Measurements from ENCODE around the gene PDS5A. TPM values are rescaled to one million over a fixed set of nuclear protein-coding genes. Genes with fewer than 3 reads are reported as not detected.
A peak's percentile ranks its signal among the peaks of the same experiment; 100 is the strongest.
"Not testable (repeated sequence)": the region's sequence is repeated elsewhere in the genome, so short reads cannot be mapped to it uniquely, and the experiment has no call there.

The PDS5A gene
- total and polyA plus RNA-seq, 11 donors: 10.9 to 41.6 (median 30.3) TPM

DNA sequence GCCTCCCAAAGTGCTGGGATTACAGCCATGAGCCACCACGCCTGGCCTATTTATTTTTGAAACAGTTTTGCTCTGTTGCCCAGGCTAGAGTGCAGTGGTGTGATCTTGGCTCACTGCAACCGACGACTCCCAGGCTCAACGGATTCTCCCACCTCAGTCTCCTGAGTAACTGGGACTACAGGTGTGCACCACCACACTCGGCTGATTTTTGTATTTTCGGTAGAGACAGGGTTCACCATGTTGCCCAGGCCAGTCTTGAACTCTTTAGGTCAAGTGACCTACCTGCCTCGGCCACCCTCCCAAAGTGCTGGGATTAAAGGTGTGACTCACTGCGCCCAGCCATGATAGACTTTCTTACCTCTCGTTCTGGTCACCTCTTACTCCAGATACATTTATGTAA, 155.8 kb downstream of the PDS5A start:
- Histone ChIP-seq H3K27me3 (no peaks in the 10 kb centered on the region), H3K9me3 (no peaks in the 10 kb centered on the region), H3K36me3 (peaks cover 0 to 36% (median 22%) of the 10 kb centered on the region in 9 donors), H3K4me1 (peaks cover 0 to 5% (median 0%) of the 10 kb centered on the region in 12 donors), H3K4me3 (no peak overlapping the region), H3K27ac (no peak overlapping the region)
- TF ChIP-seq, protein P1, sequence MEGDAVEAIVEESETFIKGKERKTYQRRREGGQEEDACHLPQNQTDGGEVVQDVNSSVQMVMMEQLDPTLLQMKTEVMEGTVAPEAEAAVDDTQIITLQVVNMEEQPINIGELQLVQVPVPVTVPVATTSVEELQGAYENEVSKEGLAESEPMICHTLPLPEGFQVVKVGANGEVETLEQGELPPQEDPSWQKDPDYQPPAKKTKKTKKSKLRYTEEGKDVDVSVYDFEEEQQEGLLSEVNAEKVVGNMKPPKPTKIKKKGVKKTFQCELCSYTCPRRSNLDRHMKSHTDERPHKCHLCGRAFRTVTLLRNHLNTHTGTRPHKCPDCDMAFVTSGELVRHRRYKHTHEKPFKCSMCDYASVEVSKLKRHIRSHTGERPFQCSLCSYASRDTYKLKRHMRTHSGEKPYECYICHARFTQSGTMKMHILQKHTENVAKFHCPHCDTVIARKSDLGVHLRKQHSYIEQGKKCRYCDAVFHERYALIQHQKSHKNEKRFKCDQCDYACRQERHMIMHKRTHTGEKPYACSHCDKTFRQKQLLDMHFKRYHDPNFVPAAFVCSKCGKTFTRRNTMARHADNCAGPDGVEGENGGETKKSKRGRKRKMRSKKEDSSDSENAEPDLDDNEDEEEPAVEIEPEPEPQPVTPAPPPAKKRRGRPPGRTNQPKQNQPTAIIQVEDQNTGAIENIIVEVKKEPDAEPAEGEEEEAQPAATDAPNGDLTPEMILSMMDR (IDR thresholded peaks at IDR 0.05): no peak
- no peak for TF ChIP-seq POLR2A (IDR thresholded peaks at IDR 0.05)
- ATAC-seq (no peak), DNase-seq (no peak)
- intact Hi-C loops (cut with DNase I): loop anchor here in 1 of 10 donors (10.0 kb wide), 1 partner anchor 127 kb away; the partner anchor contains the start of gene UBE2K
- WGBS, 4 donors: 98 to 99% (median 98%) methylated on average over 9 of the region's 9 CpGs

DNA sequence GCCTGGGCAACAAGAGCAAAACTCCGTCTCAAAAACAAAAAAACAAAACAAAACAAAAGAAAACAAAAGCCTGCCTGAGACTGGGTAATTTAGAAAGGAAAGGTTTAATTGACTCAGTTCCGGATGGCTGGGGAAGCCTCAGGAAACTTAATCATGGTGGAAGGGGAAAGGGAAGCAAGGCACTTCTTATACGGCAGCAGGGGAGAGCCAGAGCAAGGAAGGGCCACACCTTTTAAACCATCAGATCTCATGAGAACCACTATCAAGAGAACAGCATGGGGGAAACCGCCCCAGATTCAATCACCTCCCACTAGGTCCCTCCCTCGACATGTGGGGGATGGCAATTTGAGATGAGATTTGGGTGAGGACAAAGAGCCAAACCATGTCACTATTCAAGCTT, 157.5 kb downstream of the PDS5A start:
- Histone ChIP-seq H3K27ac (peak overlapping the region in 4 of 12 donors; percentile 21 to 47 (median 34)), H3K36me3 (peaks cover 0 to 19% (median 8%) of the 10 kb centered on the region in 9 donors), H3K4me1 (peaks cover 0 to 5% (median 0%) of the 10 kb centered on the region in 12 donors), H3K27me3 (no peaks in the 10 kb centered on the region), H3K4me3 (no peak overlapping the region), H3K9me3 (no peaks in the 10 kb centered on the region)
- intact Hi-C loops (cut with DNase I): loop anchor here in 1 of 10 donors (10.0 kb wide), 1 partner anchor 125 kb away; the partner anchor contains the start of gene UBE2K
- ATAC-seq (peak in 3 of 4 donors; percentile 59 to 92 (median 63)), DNase-seq (peak in 1 of 5 donors; percentile 17)
- WGBS, 4 donors: 47 to 63% (median 56%) methylated on average over 5 of the region's 5 CpGs
- no peak for TF ChIP-seq POLR2A (IDR thresholded peaks at IDR 0.05)
- TF ChIP-seq, protein P1 (IDR thresholded peaks at IDR 0.05): no peak

DNA sequence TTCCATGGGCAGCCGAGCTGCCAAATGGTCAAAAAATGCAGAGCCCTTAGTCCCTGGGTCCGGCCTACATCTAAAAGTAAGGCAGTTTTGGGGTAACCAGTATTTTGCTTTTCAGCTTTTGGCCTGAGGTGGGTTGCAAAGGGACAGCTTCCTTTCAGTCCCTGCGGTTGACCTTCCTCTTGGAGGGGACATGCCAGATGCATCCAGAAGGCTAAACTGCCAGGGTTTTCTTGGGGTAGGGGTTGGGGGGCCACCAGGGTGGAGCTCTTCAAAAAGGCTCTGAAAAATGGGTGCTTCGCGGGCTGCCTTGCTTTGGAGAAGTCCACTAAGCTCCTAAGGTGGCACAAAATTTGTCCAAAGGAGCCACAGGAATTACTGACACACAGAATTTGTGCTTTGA, 159.1 kb downstream of the PDS5A start:
- H3K9me3 ChIP-seq: no peaks in the 10 kb centered on the region
- 84 to 95% (median 90%) methylated on average over 5 of the region's 5 CpGs for WGBS, 4 donors
- H3K4me1 ChIP-seq: peaks cover 0 to 5% (median 0%) of the 10 kb centered on the region in 12 donors
- intact Hi-C loops (cut with DNase I): no loop called here
- no peak overlapping the region for H3K27ac ChIP-seq
- peaks cover 0 to 11% (median 0%) of the 10 kb centered on the region in 9 donors for H3K36me3 ChIP-seq
- no peaks in the 10 kb centered on the region for H3K27me3 ChIP-seq
- no peak for ATAC-seq
- H3K4me3 ChIP-seq: no peak overlapping the region
- TF ChIP-seq, protein P1 (IDR thresholded peaks at IDR 0.05): no peak
- TF ChIP-seq POLR2A (IDR thresholded peaks at IDR 0.05): no peak
- DNase-seq: no peak

DNA sequence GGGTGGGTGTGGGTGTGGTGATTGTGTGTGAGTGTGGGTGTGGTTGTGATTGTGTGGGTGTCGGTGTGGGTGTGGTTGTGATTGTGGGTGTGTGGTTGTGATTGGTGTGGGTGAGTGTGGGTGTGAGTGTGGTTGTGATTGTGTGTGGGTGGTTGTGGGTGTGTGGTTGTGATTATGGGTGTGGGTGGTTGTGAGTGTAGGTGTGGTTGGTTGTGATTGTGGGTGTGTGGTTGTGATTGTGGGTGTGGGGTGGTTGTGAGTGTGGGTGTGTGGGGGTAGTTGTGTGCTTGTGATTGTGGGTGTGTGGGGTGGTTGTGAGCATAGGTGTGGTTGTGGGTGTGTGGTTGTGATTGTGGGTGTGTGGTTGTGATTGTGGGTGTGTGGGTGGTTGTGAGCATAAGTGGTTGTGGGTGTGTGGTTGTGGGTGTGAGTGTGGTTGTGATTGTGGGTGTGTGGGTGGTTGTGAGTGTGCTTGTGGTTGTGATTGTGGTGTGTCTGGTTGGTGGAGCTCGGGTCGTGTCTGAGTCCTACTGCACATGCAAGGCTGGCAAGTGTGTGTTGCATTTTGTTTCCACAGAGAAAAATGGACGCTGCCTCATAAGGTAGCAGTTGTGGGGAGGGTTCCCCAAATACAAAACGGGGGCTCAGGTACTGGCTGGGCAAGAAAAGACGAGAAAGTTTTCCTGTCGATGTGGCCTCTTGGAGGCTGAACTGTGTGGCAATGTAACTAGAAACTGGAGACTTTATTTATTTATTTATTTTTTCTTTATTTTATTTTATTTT, 163.1 kb downstream of the PDS5A start:
- no peak overlapping the region for H3K27ac ChIP-seq
- no peaks in the 10 kb centered on the region for H3K4me1 ChIP-seq
- ATAC-seq: no peak
- H3K4me3 ChIP-seq: no peak overlapping the region
- no peaks in the 10 kb centered on the region for H3K9me3 ChIP-seq
- DNase-seq: no peak
- H3K36me3 ChIP-seq: no peaks in the 10 kb centered on the region
- no peak for TF ChIP-seq POLR2A (IDR thresholded peaks at IDR 0.05)
- TF ChIP-seq, protein P1 (IDR thresholded peaks at IDR 0.05): no peak
- intact Hi-C loops (cut with DNase I): no loop called here
- WGBS, 4 donors: 83 to 89% (median 86%) methylated on average over 7 of the region's 7 CpGs
- no peaks in the 10 kb centered on the region for H3K27me3 ChIP-seq

DNA sequence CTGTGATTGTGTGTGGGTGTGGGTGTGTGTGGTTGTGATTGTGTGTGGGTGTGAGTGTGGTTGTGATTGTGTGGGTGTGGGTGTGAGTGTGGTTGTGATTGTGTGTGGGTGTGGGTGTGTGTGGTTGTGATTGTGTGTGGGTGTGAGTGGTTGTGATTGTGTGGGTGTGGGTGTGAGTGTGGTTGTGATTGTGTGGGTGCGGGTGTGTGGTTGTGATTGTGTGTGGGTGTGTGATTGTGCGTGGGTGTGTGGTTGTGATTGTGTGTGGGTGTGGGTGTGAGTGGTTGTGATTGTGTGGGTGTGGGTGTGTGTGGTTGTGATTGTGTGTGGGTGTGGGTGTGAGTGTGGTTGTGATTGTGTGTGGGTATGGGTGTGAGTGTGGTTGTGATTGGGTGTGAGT, 163.9 kb downstream of the PDS5A start:
- ATAC-seq: not testable (repeated sequence)

DNA sequence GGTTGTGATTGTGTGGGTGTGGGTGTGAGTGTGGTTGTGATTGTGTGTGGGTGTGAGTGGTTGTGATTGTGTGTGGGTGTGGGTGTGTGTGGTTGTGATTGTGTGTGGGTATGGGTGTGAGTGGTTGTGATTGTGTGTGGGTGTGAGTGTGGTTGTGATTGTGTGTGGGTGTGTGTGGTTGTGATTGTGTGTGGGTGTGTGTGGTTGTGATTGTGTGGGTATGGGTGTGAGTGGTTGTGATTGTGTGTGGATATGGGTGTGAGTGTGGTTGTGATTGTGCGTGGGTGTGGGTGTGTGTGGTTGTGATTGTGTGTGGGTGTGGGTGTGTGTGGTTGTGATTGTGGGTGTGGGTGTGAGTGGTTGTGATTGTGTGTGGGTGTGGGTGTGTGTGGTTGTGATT, 164.7 kb downstream of the PDS5A start:
- intact Hi-C loops (cut with DNase I); DNase-seq; H3K4me1 ChIP-seq; H3K36me3 ChIP-seq; ATAC-seq; H3K27ac ChIP-seq; H3K9me3 ChIP-seq; H3K4me3 ChIP-seq; H3K27me3 ChIP-seq: not testable (repeated sequence)
- 0% methylated on average over 1 of the region's 1 CpG; no CpG with 5 or more reads in 2 of the 4 donors for WGBS, 4 donors

More for the DNA sequence above, 163.9 kb downstream of the PDS5A start:
- H3K4me3 ChIP-seq; intact Hi-C loops (cut with DNase I); H3K27ac ChIP-seq; DNase-seq; H3K9me3 ChIP-seq; H3K27me3 ChIP-seq; H3K4me1 ChIP-seq; H3K36me3 ChIP-seq: not testable (repeated sequence)
- 12 to 60% (median 30%) methylated on average over 2 of the region's 2 CpGs for WGBS, 4 donors

All from heart left ventricle (tissue), 16 donors.